HepG2 (cell line): ENCODE measurements around the gene WRAP73. TPM values are rescaled to one million over a fixed set of nuclear protein-coding genes. Genes with fewer than 3 reads are reported as not detected.

Experiments used
- ATAC-seq: fragments of 200-7000 bp; cut with Tn5 transposase; 3 replicates; pipeline ENCODE4 v1.9.1; 2020; ENCODE audit warnings: mild to moderate bottlenecking, moderate library complexity
- BruUV-seq: library from RNA; stranded (reverse); fragments of 400-500 nt; replicated peaks from 2 replicates; lab custom pipeline; 2021; lab: Mats Ljungman, UMichigan
- CTCF ChIA-PET: fragments of 300-600 bp; formaldehyde crosslinking; extraction: SDS; loops from one replicate; lab custom pipeline; 2021; ENCODE audit warnings: low total read pairs, inconsistent platforms, low intra/inter-chr PET ratio; lab: Yijun Ruan, JAX
- POLR2A ChIA-PET: fragments of 350-600 bp; sonication (Branson Sonifier 250); formaldehyde crosslinking; loops from one replicate; lab custom pipeline; 2020; ENCODE audit warnings: antibody characterized with exemption, inconsistent platforms; lab: Yijun Ruan, JAX
- DNase-seq: peaks from one replicate; pipeline ENCODE4 v3.0.0-alpha.2; 2015; ENCODE audit warnings: low spot score
- FAIRE-seq: peaks from 3 replicates; lab custom pipeline; 2011; peaks lifted over from hg19 to GRCh38; lab: Jason Lieb, UNC
- H2AFZ ChIP-seq: one replicate; pipeline ENCODE4 v1.6.1; 2011; ENCODE audit warnings: low read length, inconsistent platforms
- H3K27ac ChIP-seq: fragments of 300-600 bp; 3 replicates; pipeline ENCODE4 v1.8.0; 2011; ENCODE audit warnings: mixed run types, mild to moderate bottlenecking, mixed read lengths, low read length, inconsistent platforms; ENCODE audit not compliant: insufficient read depth; ENCODE audit errors: extremely low read length
- H3K27me3 ChIP-seq, 2 experiments: fragments of 200-600 bp in 1 of 2; 2 replicates in 1 of 2; 3 replicates in 1 of 2; pipeline versions ENCODE4 v1.6.0 to v1.8.0; 2011; ENCODE audit warnings: low read length in 2 of 2, mild to moderate bottlenecking in 2 of 2, moderate library complexity in 2 of 2, inconsistent platforms in 1 of 2; ENCODE audit not compliant: insufficient read depth in 2 of 2, control insufficient read depth in 1 of 2
- H3K36me3 ChIP-seq, 2 experiments: fragments of 200-600 bp in 1 of 2; replicated peaks in 1 of 2; 2 replicates in 1 of 2; 3 replicates in 1 of 2; pipeline versions ENCODE4 v1.5.1 to v1.8.0; 2011; ENCODE audit warnings: low read length in 2 of 2, inconsistent platforms in 1 of 2; ENCODE audit not compliant: insufficient read depth in 2 of 2, control insufficient read depth in 1 of 2
- H3K4me1 ChIP-seq: 2 replicates; pipeline ENCODE4 v1.5.1; 2012; ENCODE audit warnings: low read length, inconsistent platforms; ENCODE audit not compliant: insufficient read depth
- H3K4me2 ChIP-seq: 2 replicates; pipeline ENCODE4 v1.6.0; 2011; ENCODE audit warnings: low read depth, low read length, inconsistent platforms
- H3K4me3 ChIP-seq, 3 experiments: fragments of 200-600 bp in 1 of 3; sonication (generic), shearing (Covaris generic) in 1 of 3; replicated peaks in 1 of 3; 2 replicates each; pipeline ENCODE4 v1.5.1; 2011 to 2016; ENCODE audit warnings: low read length in 3 of 3, inconsistent platforms in 2 of 3, low read depth in 2 of 3, mild to moderate bottlenecking in 2 of 3, control low read depth in 1 of 3, mixed read lengths in 1 of 3; ENCODE audit not compliant: insufficient read depth in 1 of 3
- H3K79me2 ChIP-seq: one replicate; pipeline ENCODE4 v1.6.1; 2011; ENCODE audit warnings: low read length, inconsistent platforms; ENCODE audit not compliant: insufficient read depth
- H3K9ac ChIP-seq: 2 replicates; pipeline ENCODE4 v1.6.0; 2011; ENCODE audit warnings: mild to moderate bottlenecking, low read depth, low read length, inconsistent platforms; ENCODE audit not compliant: insufficient read depth
- H3K9me3 ChIP-seq: 2 replicates; pipeline ENCODE4 v1.5.1; 2012; ENCODE audit warnings: mild to moderate bottlenecking, low read length
- H4K20me1 ChIP-seq: 2 replicates; pipeline ENCODE4 v1.6.0; 2011; ENCODE audit warnings: inconsistent platforms, mild to moderate bottlenecking, low read length, moderate library complexity; ENCODE audit not compliant: insufficient read depth
- ATRX ChIP-seq: sonication (generic); formaldehyde crosslinking; IDR thresholded peaks from 2 replicates; pipeline ENCODE4 v1.4.0; 2020; ENCODE audit warnings: missing genetic modification reagents, borderline replicate concordance
- CREB1 ChIP-seq, 2 experiments: fragments of 450-650 bp in 1 of 2; IDR thresholded peaks; 2 replicates each; pipeline ENCODE4 v1.6.1; 2016 to 2017; ENCODE audit warnings: control low read depth in 1 of 2, mild to moderate bottlenecking in 1 of 2, missing compliant biosample characterization in 1 of 2, missing genetic modification characterization in 1 of 2
- IRX3 ChIP-seq: sonication (generic); formaldehyde crosslinking; IDR thresholded peaks from 2 replicates; pipeline ENCODE4 v1.8.1; 2023; ENCODE audit warnings: mild to moderate bottlenecking, low read depth, missing genetic modification reagents, borderline replicate concordance
- MBD4 ChIP-seq: IDR thresholded peaks from 2 replicates; pipeline ENCODE4 v1.6.1; 2012; ENCODE audit warnings: low read length, inconsistent platforms, borderline replicate concordance
- RBFOX2 ChIP-seq: fragments of 200-400 bp; formaldehyde crosslinking; IDR thresholded peaks from 2 replicates; pipeline ENCODE4 v1.6.1; 2017; ENCODE audit warnings: low read depth, mild to moderate bottlenecking, low read length
- SATB2 ChIP-seq: sonication (generic); formaldehyde crosslinking; IDR thresholded peaks from 2 replicates; pipeline ENCODE4 v1.5.0; 2020; ENCODE audit warnings: missing genetic modification reagents
- SNAPC2 ChIP-seq: sonication (generic); formaldehyde crosslinking; IDR thresholded peaks from 2 replicates; pipeline ENCODE4 v1.8.1; 2022; ENCODE audit warnings: mild to moderate bottlenecking, missing genetic modification reagents
- TEAD3 ChIP-seq: optimal IDR thresholded peaks from 2 replicates; pipeline ENCODE3; 2016; ENCODE audit warnings: borderline replicate concordance
- ZC3H4 ChIP-seq: sonication (generic); formaldehyde crosslinking; IDR thresholded peaks from 2 replicates; pipeline ENCODE4 v1.4.0; 2020; ENCODE audit warnings: missing genetic modification reagents, borderline replicate concordance
- ZFP41 ChIP-seq: sonication (generic); formaldehyde crosslinking; IDR thresholded peaks from 2 replicates; pipeline ENCODE4 v1.4.0; 2020; ENCODE audit warnings: mild to moderate bottlenecking, missing genetic modification reagents, borderline replicate concordance
- ZNF510 ChIP-seq: sonication (generic); formaldehyde crosslinking; IDR thresholded peaks from 2 replicates; pipeline ENCODE4 v1.4.0; 2020; ENCODE audit warnings: low read depth, mild to moderate bottlenecking, missing genetic modification reagents
- ZNF552 ChIP-seq: sonication (generic); formaldehyde crosslinking; IDR thresholded peaks from 2 replicates; pipeline ENCODE4 v1.9.0; 2022; ENCODE audit warnings: missing genetic modification reagents, mild to moderate bottlenecking, borderline replicate concordance
- ZNF616 ChIP-seq: sonication (generic); formaldehyde crosslinking; IDR thresholded peaks from 2 replicates; pipeline ENCODE4 v1.5.0; 2020; ENCODE audit warnings: low read depth, mild to moderate bottlenecking, missing genetic modification reagents
- ZNF75D ChIP-seq: sonication (generic); formaldehyde crosslinking; IDR thresholded peaks from 2 replicates; pipeline ENCODE4 v1.8.1; 2023; ENCODE audit warnings: missing genetic modification reagents, mild to moderate bottlenecking, borderline replicate concordance
- ZSCAN25 ChIP-seq: sonication (generic); formaldehyde crosslinking; IDR thresholded peaks from 2 replicates; pipeline ENCODE4 v1.8.0; 2022; ENCODE audit warnings: mild to moderate bottlenecking, missing genetic modification reagents
- WGBS: methylation state at CpG from one replicate; pipeline ENCODE4 v1.1.6; 2017; ENCODE audit warnings: low lambda C conversion rate; 5-methylcytosine and 5-hydroxymethylcytosine counted together
- in situ Hi-C: cut with HindIII; loops from 2 replicates; pipeline ENCODE4 v1.10.0; 2017; ENCODE audit warnings: low pct_unique_long_range_greater_than_20kb; ENCODE audit not compliant: extremely low pct_ligation_motif_present
- intact Hi-C: fragments of 100-400 bp; cut with micrococcal nuclease; formaldehyde crosslinking; loops from one replicate; pipeline ENCODE4 v1.10.0; 2022; ENCODE audit not compliant: unreplicated experiment
- polyA plus RNA-seq, 8 experiments: library from polyadenylated mRNA; depleted of rRNA in 3 of 8; stranded (reverse) in 7 of 8; unstranded in 1 of 8; fragments of >200 nt; fragmentation: Illumina TruSeq in 4 of 8; extraction: Trizol in 4 of 8; gene quantifications; 2 replicates each; pipeline versions ENCODE4 v1.2.1 to v1.2.3, GENCODE V29; 2011 to 2016; ENCODE audit warnings: low read depth in 4 of 8, missing spikeins in 1 of 8, mixed read lengths in 1 of 8; ENCODE audit not compliant: insufficient read depth in 1 of 8
- total RNA-seq, 5 experiments: library from RNA; depleted of rRNA; stranded (reverse); fragments of >200 nt; fragmentation: Illumina TruSeq; extraction: Trizol; gene quantifications; 2 replicates each; pipeline ENCODE4 v1.2.3, GENCODE V29; 2016; ENCODE audit warnings: low read depth in 1 of 5
- TF ChIP-seq, protein P1 (sequence below): sonication (generic); formaldehyde crosslinking; IDR thresholded peaks from 2 replicates; pipeline ENCODE4 v1.4.0; 2020; ENCODE audit warnings: missing genetic modification reagents

The WRAP73 gene
- total and polyA plus RNA-seq, 2 of the 13 experiments (the other 11 are each of a cell fraction or from before 2014, with no cell fraction given) = 18.1 to 40.4 TPM

- TF ChIP-seq ZNF510 (no peak), CREB1 (IDR thresholded peaks at IDR 0.05) (no peak), CREB1 (CRISPR knock-in tag; IDR thresholded peaks at IDR 0.05) (no peak), ZFP41 (CRISPR knock-in tag) (no peak)
- TF ChIP-seq, protein P1, sequence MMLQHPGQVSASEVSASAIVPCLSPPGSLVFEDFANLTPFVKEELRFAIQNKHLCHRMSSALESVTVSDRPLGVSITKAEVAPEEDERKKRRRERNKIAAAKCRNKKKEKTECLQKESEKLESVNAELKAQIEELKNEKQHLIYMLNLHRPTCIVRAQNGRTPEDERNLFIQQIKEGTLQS = no peak
- TF ChIP-seq, all 625 proteins: peak for 0
Observed at GRCh38 chr1:3688356-3689137, 38.6 kb upstream of the WRAP73 start (continued).

DNA sequence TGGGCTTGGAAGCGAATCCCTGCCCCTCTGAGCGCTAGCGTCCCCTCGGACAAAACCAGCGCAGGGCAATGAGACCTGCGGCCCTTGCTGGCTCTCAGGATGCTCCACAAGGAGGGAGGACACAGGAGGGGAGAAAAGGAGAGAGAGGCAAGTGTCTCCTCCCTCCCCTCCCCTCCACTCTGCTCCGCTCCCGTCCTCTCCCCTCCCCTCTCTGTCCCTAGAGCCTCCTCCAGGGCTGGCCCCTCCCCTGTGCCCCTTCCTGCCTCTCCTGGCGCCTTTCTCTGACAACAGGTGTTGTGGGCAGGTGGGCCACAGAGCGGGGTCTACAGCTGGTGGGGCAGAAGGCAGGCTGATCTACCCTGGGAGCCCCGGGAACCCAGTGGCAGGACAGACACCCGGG is 37.6 kb upstream of the WRAP73 start:
- no peaks in the 10 kb centered on the region for H4K20me1 ChIP-seq
- H3K27me3 ChIP-seq = no peaks in the 10 kb centered on the region; a peak in 1 of 5 replicates
- no peak overlapping the region for H3K27ac ChIP-seq
- FAIRE-seq (no peak), ATAC-seq (no peak), DNase-seq (no peak)
- no TSS peak for BruUV-seq
- no peaks in the 10 kb centered on the region; a peak in 1 of 5 replicates for H3K36me3 ChIP-seq
- ChIA-PET POLR2A (no interaction called here), CTCF (no interaction called here)
- H3K4me3 ChIP-seq = no peak overlapping the region
- 87% methylated on average over 6 of the region's 12 CpGs for WGBS
- no peaks in the 10 kb centered on the region for H3K9me3 ChIP-seq
- H3K4me2 ChIP-seq = no peak overlapping the region
- no peaks in the 10 kb centered on the region for H3K4me1 ChIP-seq
- no peak overlapping the region for H2AFZ ChIP-seq
- no peak overlapping the region for H3K9ac ChIP-seq
- H3K79me2 ChIP-seq = no peaks in the 10 kb centered on the region
- intact Hi-C loops = no loop called here
- in situ Hi-C loops = loop anchor here (5.0 kb wide), 1 partner anchor 35 kb away; no protein-coding TSS in a partner anchor
- no peak for TF ChIP-seq RBFOX2
- TF ChIP-seq TEAD3 = no peak
- TF ChIP-seq ATRX (CRISPR knock-in tag) = no peak
- TF ChIP-seq ZNF616 (CRISPR knock-in tag) = no peak
- TF ChIP-seq ZC3H4 = no peak
- TF ChIP-seq SNAPC2 (CRISPR knock-in tag) = no peak
- no peak for TF ChIP-seq IRX3 (CRISPR knock-in tag)
- TF ChIP-seq ZNF510 = no peak
- TF ChIP-seq MBD4 = no peak
- TF ChIP-seq ZSCAN25 = no peak
- TF ChIP-seq ZNF552 (CRISPR knock-in tag) = no peak
- no peak for TF ChIP-seq ZNF75D (CRISPR knock-in tag)
- no peak for TF ChIP-seq SATB2 (CRISPR knock-in tag)
